ENCODE data around the gene CDC42EP1. TPM values are rescaled to one million over a fixed set of nuclear protein-coding genes. Genes with fewer than 3 reads are reported as not detected.

Gene CDC42EP1
- total RNA-seq, 2 donors from 2014 or later, result 61.6 to 104 TPM

DNA sequence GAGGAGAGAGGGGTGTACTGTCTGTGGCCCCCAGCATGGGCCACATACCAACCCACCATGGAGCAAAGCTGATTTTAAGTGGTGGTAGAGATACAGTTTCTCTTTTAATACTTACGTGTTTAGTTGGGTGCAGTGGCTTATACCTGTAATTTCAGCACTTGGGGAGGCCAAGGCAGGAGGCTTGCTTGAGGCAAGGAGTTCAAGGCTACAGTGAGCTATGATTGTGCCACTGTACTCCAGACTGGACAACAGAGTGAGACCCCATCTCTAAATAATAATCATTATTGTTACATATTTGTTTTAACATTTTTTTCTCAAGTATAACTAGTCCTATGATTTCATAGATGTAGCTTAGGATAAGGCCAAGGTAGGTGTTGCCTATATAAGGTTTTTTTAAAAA is 57.2 kb downstream of the CDC42EP1 start:
- peaks cover 47% of the 10 kb centered on the region for H3K36me3 ChIP-seq

DNA sequence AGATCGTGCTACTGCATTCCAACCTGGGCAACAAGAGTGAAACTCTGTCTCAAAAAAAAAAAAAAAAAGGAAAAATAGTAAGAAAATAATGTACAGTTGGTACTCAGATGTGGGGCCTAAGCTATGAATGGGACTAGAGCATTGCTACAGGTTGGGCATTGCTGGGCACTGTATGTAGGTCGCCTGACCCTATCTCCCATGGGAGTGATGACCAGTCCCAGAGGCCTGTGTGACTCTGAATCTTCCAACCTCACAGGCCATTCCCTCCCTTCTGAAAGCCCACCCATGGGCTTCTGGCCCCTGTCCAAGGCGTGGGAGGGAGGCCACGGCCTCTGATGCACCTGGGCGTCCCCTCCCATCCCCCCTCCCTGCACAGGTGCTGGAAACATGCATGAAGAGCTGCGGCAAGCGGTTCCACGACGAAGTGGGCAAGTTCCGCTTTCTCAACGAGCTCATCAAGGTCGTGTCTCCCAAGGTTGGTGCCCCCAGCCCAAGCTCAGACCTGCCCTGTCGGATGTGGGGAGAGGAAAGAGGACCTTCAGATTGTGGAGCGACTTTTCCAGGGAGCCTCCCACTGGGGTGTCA is 57.9 kb downstream of the CDC42EP1 start:
- Histone ChIP-seq H3K9me3 (no peaks in the 10 kb centered on the region), H3K27me3 (replicated peaks; ENCODE audit: insufficient read depth) (no peaks in the 10 kb centered on the region), H3K36me3 (peaks cover 47% of the 10 kb centered on the region), H3K27ac (no peak overlapping the region), H3K4me3 (no peak overlapping the region), H3K4me1 (ENCODE audit: control insufficient read depth in 1 of 2, low read depth in 2 of 2) (peaks cover 0 to 8% of the 10 kb centered on the region in 2 donors)
- no peak for ATAC-seq (ENCODE audit: insufficient number of reproducible peaks, low FRiP score, low read depth)
- TF ChIP-seq, protein P1, sequence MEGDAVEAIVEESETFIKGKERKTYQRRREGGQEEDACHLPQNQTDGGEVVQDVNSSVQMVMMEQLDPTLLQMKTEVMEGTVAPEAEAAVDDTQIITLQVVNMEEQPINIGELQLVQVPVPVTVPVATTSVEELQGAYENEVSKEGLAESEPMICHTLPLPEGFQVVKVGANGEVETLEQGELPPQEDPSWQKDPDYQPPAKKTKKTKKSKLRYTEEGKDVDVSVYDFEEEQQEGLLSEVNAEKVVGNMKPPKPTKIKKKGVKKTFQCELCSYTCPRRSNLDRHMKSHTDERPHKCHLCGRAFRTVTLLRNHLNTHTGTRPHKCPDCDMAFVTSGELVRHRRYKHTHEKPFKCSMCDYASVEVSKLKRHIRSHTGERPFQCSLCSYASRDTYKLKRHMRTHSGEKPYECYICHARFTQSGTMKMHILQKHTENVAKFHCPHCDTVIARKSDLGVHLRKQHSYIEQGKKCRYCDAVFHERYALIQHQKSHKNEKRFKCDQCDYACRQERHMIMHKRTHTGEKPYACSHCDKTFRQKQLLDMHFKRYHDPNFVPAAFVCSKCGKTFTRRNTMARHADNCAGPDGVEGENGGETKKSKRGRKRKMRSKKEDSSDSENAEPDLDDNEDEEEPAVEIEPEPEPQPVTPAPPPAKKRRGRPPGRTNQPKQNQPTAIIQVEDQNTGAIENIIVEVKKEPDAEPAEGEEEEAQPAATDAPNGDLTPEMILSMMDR (IDR thresholded peaks at IDR 0.05), result no peak
- no peak for DNase-seq (ENCODE audit: low spot score)

More for the DNA sequence above, 57.2 kb downstream of the CDC42EP1 start:
- peaks cover 0 to 9% of the 10 kb centered on the region in 2 donors for H3K4me1 ChIP-seq (ENCODE audit: control insufficient read depth in 1 of 2, low read depth in 2 of 2)
- no peaks in the 10 kb centered on the region for H3K9me3 ChIP-seq
- H3K27ac ChIP-seq, result no peak overlapping the region
- no peak for ATAC-seq (ENCODE audit: insufficient number of reproducible peaks, low FRiP score, low read depth)
- H3K27me3 ChIP-seq (replicated peaks; ENCODE audit: insufficient read depth), result no peaks in the 10 kb centered on the region
- TF ChIP-seq, protein P1 (IDR thresholded peaks at IDR 0.05), result no peak
- no peak overlapping the region for H3K4me3 ChIP-seq
- DNase-seq (ENCODE audit: low spot score), result no peak

DNA sequence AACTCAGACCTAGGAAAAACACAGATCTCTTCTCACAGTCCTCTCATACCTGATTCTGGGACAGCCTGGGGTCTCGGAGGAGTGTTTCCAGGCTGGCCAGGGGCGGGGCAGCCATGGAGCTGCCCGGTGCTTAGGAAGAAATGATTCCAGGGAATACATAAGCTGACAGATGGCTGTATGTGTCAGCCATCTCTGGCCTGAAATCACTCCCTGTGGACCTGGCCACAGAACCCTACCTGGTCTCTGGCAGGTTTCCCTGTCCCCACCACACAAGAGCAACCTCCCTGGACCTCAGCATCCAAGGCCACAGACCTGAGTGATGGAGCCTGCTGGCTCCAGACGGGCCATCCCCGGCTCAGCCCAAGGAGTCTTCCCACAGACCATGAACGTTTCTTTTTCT is 58.4 kb downstream of the CDC42EP1 start:
- H3K4me3 ChIP-seq, result no peak overlapping the region
- H3K27me3 ChIP-seq (replicated peaks; ENCODE audit: insufficient read depth), result no peaks in the 10 kb centered on the region
- H3K27ac ChIP-seq, result no peak overlapping the region
- TF ChIP-seq, protein P1 (IDR thresholded peaks at IDR 0.05), result no peak
- H3K36me3 ChIP-seq, result peaks cover 47% of the 10 kb centered on the region
- ATAC-seq (ENCODE audit: insufficient number of reproducible peaks, low FRiP score, low read depth), result no peak
- DNase-seq (ENCODE audit: low spot score), result no peak
- no peaks in the 10 kb centered on the region for H3K9me3 ChIP-seq
- peaks cover 0 to 3% of the 10 kb centered on the region in 2 donors for H3K4me1 ChIP-seq (ENCODE audit: control insufficient read depth in 1 of 2, low read depth in 2 of 2)

Other genes with a start within 250 kb of the CDC42EP1 start
- not detected for gene ELFN2, start 133.0 kb upstream of the CDC42EP1 start, total RNA-seq
- 10 to 100 TPM; 18.1 to 25.5 TPM for gene MFNG, start 74.1 kb upstream of the CDC42EP1 start, total RNA-seq
- gene CARD10, start 41.1 kb upstream of the CDC42EP1 start, total RNA-seq, result 10 to 100 TPM in 1 of 2 donors, 1 to 10 TPM in 1; 7.2 to 11.0 TPM
- gene LGALS2, start 19.6 kb downstream of the CDC42EP1 start, total RNA-seq, result not detected
- gene GGA1, start 48.4 kb downstream of the CDC42EP1 start, total RNA-seq, result 10 to 100 TPM; 59.9 to 61.2 TPM
- gene SH3BP1, start 79.2 kb downstream of the CDC42EP1 start, total RNA-seq, result 10 to 100 TPM in 1 of 2 donors, 1 to 10 TPM in 1; 5.6 to 14.2 TPM
- gene PDXP, start 98.2 kb downstream of the CDC42EP1 start, total RNA-seq, result 10 to 100 TPM in 1 of 2 donors, 1 to 10 TPM in 1; 6.3 to 13.8 TPM
- gene LGALS1, start 115.2 kb downstream of the CDC42EP1 start, total RNA-seq, result 1,000 to 10,000 TPM; 1,470 to 1,957 TPM
- 10 to 100 TPM; 11.1 to 58.9 TPM for gene NOL12, start 125.9 kb downstream of the CDC42EP1 start, total RNA-seq
- 100 to 1,000 TPM; 126 to 146 TPM for gene TRIOBP, start 136.6 kb downstream of the CDC42EP1 start, total RNA-seq
- gene GCAT, start 247.5 kb downstream of the CDC42EP1 start, total RNA-seq, result 10 to 100 TPM in 1 of 2 donors, 1 to 10 TPM in 1; 3.9 to 42.5 TPM